GM21619 (cell line): Measurements from ENCODE around the gene PCSK4.
"Not testable (repeated sequence)": the region's sequence is repeated elsewhere in the genome, so short reads cannot be mapped to it uniquely, and the experiment has no call there.

ENCODE experiments used
- ATAC-seq: cut with Tn5 transposase; IDR thresholded peaks from one replicate; pipeline ENCODE4 v1.9.1; 2021; ENCODE audit not compliant: unreplicated experiment

The PCSK4 gene

GRCh38 chr19:1489463-1490310 lies 463 bp downstream of the PCSK4 start:
- no peak for ATAC-seq

DNA sequence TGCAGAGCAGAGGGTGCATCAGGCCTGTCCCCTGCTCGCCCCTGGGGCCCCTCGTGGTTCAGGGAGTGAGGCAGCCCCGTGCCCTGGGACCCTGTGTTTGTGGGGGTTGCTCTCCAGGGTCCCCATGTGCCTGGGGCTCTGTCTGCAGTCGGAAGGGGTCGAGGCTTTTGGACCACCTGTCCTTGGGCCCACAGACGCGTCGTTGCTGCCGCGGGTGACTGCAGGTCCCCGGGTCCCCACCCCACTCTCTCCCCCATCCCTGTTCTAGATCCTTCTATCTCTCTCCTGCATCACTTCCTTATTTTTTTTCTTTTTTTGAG lies 1.9 kb downstream of the PCSK4 start:
- no peak for ATAC-seq

DNA sequence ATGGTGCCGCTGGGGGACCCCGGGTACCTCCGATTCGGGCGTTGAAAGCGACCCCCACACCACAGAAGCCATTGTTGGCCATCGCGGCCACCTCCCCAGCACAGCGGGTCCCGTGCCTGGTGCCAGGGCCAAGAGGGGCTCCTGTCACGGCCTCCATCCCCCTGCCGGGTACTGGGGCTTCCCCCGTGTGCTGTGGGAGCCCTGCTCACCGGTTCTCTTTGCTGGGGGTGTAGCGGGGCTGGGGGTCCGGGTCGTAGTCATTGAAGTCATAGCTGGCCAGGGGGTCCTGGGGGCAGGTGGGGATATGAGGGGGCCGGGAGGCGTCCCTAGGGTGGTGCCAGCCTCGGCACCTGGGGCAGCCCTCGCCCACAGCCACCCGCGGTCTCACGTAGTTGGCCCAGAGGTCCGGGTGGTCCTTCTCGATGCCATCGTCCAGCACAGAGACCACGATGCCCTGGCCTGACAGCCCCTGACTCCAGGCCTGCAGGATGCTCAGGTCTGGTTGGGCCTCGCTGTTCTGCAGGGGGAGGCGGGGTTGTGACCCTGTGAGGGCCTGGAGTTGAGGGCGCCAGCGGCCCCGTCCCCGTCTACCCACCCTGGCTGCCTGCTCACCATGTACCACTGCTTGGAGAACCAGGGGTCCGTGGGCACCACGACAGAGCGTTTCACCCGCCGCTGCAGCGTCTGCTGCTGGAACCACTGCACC lies 2.4 kb downstream of the PCSK4 start:
- no peak for ATAC-seq

DNA sequence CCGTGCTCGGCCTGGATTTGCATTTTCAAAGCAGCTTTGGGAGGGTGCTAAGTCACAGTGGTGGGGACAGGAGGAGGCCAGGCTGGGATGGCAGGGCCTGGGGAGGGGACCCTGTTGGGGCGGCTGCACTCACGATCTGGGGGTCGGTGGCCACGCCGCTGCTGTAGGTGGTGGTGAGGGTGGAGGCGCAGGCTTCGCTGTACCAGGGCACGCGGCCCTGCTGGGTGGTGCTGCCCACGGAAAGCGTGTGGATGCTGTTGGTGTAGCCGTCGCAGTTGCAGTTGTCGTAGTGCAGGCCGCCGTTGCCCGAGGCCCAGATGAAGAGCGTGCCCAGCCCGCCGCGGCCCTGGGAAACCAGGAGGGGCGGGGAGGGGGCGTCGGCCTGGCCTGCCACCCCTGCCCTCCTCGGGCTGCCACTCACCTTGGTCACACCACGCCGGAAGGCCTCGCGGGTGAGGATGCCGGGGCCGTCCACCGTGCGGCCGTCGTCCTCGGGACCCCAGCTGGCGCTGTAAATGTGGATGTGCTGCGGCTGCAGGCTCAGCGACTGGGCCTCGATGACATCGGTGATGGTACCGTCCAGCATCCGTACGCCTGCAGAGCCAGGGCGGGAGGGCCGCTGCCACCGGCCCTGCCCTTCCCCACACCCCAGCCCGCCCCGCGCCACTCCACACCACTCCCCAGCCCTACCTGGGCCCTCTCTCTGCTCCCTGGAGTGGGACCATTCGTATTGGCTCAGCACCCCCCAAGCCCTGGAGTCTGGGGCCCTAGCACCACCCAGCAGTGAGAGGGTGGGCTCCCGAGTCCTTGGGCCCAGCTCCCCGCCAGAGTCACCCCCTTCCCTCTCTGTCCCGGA lies 3.2 kb downstream of the PCSK4 start:
- no peak for ATAC-seq

DNA sequence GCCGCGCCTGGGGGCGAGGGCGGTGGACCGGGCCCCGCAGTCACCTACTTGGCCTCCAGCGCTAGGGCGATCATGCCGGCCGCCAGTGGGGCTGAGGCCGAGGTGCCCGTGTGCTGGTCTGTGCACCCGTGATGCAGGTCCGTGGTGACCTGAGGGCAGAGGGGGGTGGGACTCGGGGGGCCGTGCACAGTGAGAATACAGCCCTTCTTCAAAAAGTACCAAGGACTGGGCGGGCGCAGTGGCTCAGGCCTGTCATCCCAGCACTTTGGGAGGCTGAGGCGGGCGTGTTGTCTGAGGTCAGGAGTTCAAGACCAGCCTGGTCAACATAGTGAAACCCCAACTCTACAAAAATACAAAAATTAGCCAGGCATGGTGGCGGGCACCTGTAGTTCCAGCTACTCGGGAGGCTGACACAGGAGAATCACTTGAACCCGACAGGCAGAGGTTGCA lies 6.1 kb downstream of the PCSK4 start:
- no peak for ATAC-seq

DNA sequence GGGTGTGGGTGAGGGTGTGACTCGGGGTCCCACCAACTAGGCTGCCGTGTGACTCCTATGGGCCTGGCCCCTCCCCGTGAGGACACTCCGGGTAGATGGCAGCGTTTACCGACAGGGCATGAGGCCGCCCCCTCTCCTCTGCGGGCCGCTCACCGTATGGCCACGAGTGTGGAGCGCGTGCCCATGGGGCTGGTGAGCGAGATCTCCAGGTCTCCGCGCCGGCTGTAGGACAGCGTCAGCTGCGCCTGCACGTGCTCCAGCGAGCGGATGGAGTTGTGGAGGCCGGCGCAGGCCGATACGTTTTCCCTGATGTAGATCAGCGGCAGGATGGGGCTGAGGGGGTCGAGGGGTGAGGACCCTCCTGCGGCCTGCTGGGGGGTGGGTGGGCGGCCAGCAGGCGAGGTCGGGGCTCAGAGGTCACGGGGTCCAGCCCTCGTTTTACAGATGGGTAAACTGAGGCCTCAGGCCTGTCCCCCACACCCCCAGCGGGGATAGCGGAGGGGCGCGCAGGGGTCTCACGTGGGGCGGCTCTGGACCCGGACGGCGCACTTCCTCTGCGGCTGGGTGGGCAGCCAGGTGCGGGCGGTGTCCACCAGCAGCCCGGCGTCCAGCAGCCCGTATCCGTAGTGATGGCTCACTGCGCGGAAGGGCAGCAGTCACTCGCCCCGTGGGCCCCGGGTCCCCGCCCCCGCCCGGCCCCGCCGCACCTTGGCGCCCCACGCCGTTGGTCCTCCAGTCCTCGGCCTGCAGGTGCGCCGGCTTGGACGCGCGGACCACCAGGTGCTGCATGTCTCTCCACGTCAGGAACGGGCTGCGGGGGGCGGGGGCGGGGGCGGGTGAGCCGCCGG lies 6.8 kb downstream of the PCSK4 start:
- no peak for ATAC-seq

GRCh38 chr19:1482361-1483130 lies 7.6 kb downstream of the PCSK4 start:
- ATAC-seq, result no peak

- no peak for ATAC-seq
Observed at GRCh38 chr19:1481893-1482360, 8.2 kb downstream of the PCSK4 start.

GRCh38 chr19:1481224-1481892 lies 8.8 kb downstream of the PCSK4 start:
- ATAC-seq, result no peak

- ATAC-seq, result peak; percentile 77
Observed at GRCh38 chr19:1478934-1479707, 11.0 kb downstream of the PCSK4 start, which contains the start of gene C19orf25. C19orf25 (minus strand) TSS chr19:1479215; CDS start chr19:1478903, 312 bp downstream.

DNA sequence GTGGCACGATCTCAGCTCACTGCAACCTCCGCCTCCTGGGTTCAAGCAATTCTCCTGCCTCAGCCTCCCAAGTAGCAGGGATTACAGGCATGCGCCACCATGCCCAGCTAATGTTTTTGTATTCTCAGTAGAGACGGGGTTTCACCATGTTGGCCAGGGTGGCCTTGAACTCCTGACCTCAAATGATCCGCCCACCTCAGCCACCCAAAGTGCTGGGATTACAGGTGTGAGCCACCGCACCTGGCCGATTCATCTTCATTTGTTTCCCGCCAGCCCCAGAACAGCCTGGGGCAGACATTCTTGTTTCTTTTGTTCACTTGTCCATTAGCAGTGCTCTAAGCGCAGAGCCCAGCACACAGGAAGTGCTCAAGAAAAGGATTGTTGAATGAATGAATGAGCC lies 13.1 kb downstream of the PCSK4 start:
- not testable (repeated sequence) for ATAC-seq

GRCh38 chr19:1475751-1476437 lies 14.3 kb downstream of the PCSK4 start:
- no peak for ATAC-seq

DNA sequence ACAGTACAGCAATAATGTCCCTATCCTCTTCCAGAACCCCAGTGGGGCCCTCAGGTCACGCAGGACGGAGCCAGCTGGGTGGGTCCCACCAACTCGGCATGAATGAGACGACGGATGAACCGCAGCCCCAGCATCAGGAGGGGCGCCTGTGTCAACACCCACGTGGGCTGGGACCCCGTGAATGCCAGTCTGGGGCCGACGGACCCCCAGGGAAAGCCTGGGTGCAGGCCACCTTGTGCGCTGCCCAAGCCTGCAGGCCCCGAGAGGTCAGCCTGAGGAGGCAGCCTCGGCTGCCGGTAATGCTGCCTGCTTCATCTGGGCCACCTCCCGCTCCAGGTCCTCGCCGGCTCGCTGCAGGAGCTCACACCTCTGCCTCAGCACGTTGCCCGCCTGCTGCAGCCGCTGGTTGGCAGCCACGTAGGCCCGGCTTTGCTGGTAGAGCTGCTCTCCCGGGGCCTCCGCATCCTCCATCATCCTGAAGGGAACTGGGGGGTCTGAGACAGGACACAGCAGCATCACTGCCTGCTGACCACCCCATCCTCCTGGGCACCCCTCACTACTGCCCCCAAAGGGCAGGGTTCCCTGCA lies 15.3 kb downstream of the PCSK4 start:
- ATAC-seq, result no peak

DNA sequence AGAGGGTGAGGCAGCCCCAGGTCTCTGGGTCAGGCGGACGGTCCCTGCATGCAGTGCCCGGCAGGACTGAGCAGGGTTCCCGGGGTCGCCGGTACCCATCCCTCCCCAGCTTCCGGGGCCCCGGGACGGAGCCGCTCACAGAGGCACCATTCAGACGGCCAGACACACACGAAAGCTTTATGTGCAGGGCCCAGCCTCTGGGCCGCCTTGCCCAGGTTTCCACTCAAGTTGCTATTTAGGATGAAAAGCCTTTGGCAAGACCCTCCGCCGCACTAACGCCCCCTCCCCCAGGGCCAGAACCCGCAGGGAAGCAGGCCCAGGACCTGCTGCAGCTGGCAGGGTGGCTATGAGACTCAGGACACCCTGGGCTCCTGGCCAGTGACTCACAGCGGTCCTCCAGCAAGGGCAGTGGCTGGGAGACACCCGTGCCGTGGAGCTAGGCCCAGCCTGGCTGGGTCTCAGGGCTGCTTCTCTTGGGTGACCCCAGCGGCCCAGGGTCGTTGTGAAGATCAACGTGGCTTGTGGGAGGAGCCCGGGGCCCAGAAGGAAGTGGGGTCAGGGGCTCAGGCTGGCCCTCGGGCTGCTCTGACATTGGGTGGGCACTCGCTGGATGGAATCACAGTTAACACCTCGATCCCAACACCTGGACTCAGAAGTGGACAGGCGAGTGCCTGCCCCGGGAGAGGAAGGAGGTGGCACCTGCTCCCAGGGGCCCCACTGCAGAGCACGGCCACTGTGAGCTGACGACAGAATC lies 16.0 kb downstream of the PCSK4 start:
- ATAC-seq, result no peak

DNA sequence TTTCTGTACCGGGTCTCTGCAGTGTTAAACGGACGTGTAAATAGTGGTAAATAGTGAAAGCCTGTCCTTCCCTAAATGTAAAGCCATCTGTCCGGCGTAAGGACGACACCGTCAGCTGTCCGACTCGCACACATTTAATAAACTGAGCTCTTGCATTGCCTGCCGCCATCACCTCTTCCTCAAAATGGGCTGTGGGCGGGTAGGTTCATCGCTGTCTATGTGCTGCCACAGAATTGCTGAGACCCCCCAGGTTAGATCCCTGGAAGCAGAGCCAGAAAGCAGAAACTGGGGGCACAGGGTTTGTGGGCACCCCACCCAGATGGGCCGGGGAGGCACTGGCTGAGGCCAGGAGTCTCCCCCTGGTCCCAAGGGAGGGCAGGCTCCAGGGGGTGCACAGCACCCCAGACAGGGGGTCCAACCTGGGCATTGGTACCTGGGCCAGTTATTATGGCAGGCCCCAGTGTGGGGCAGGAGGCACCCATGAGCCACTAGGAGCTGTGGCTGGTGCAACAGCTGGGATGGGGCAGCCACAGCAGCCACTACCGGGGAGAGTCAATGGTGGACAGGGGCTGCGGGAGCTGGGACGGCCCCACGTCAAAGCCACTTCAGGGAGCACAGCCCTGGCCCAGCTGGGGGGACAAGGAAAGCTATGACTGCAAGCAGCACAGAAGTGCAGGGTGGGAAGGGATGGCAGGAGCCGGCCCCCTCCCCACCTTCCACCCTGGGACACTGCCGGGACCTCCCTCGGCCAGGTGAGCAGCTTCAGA lies 16.9 kb downstream of the PCSK4 start:
- no peak for ATAC-seq
